IMR-90 (cell line): ENCODE measurements around the gene FAM209B. TPM values are rescaled to one million over a fixed set of nuclear protein-coding genes. Genes with fewer than 3 reads are reported as not detected.
"Not testable (repeated sequence)": the region's sequence is repeated elsewhere in the genome, so short reads cannot be mapped to it uniquely, and the experiment has no call there.

ENCODE experiments used
- ATAC-seq: fragments of 200-7000 bp; cut with Tn5 transposase; 2 replicates; pipeline ENCODE4 v1.9.1; 2020; ENCODE audit warnings: low read depth, mild to moderate bottlenecking, moderate library complexity
- BruUV-seq: library from RNA; stranded (reverse); fragments of 400-500 nt; replicated peaks from 2 replicates; lab custom pipeline; 2021; lab: Mats Ljungman, UMichigan
- CTCF ChIA-PET: fragments of 300-600 bp; formaldehyde crosslinking; extraction: SDS; loops from one replicate; lab custom pipeline; 2021; ENCODE audit warnings: antibody characterized with exemption; lab: Yijun Ruan, JAX
- POLR2A ChIA-PET: fragments of 300-600 bp; sonication (Branson Sonifier 250); formaldehyde crosslinking; loops from one replicate; lab custom pipeline; 2022; ENCODE audit warnings: antibody characterized with exemption; ENCODE audit not compliant: unreplicated experiment; lab: Charles Lee
- DNase-seq: peaks from one replicate; pipeline ENCODE4 v3.0.0; 2013
- H2AFZ ChIP-seq: replicated peaks from 2 replicates; pipeline ENCODE3; 2013; ENCODE audit warnings: low read length, mild to moderate bottlenecking; ENCODE audit not compliant: poor library complexity
- H2AK5ac ChIP-seq: 2 replicates; pipeline ENCODE4 v1.6.1; 2013; ENCODE audit warnings: low read depth, low read length, inconsistent platforms
- H2AK9ac ChIP-seq: replicated peaks from 2 replicates; pipeline ENCODE3; 2013; ENCODE audit warnings: mild to moderate bottlenecking, low read depth, low read length, moderate library complexity; ENCODE audit not compliant: poor library complexity
- H2BK120ac ChIP-seq: 2 replicates; pipeline ENCODE4 v1.6.1; 2013; ENCODE audit warnings: low read depth, low read length, inconsistent platforms
- H2BK15ac ChIP-seq: 3 replicates; pipeline ENCODE4 v1.6.1; 2013; ENCODE audit warnings: low read depth, low read length, inconsistent platforms
- H2BK20ac ChIP-seq: 2 replicates; pipeline ENCODE4 v1.6.1; 2013; ENCODE audit warnings: low read depth, mild to moderate bottlenecking, inconsistent platforms, low read length, moderate library complexity
- H2BK5ac ChIP-seq: 2 replicates; pipeline ENCODE4 v1.6.1; 2013; ENCODE audit warnings: mild to moderate bottlenecking, low read depth, low read length, inconsistent platforms; ENCODE audit not compliant: poor library complexity, severe bottlenecking
- H3K14ac ChIP-seq: replicated peaks from 2 replicates; pipeline ENCODE4 v1.6.1; 2013; ENCODE audit warnings: low read depth, low read length, inconsistent platforms
- H3K18ac ChIP-seq: 2 replicates; pipeline ENCODE4 v1.6.1; 2013; ENCODE audit warnings: low read depth, low read length, control low read depth
- H3K23ac ChIP-seq: 2 replicates; pipeline ENCODE4 v1.6.1; 2013; ENCODE audit warnings: low read depth, low read length, inconsistent platforms
- H3K27ac ChIP-seq: 2 replicates; pipeline ENCODE4 v1.5.1; 2013; ENCODE audit warnings: mild to moderate bottlenecking, control low read depth, low read length; ENCODE audit not compliant: insufficient read depth
- H3K27me3 ChIP-seq: 2 replicates; pipeline ENCODE4 v1.6.1; 2013; ENCODE audit warnings: low read length; ENCODE audit not compliant: control insufficient read depth, insufficient read depth
- H3K36me3 ChIP-seq: 2 replicates; pipeline ENCODE4 v1.6.1; 2013; ENCODE audit warnings: low read length, mixed read lengths; ENCODE audit not compliant: control insufficient read depth, insufficient read depth
- H3K4ac ChIP-seq: 2 replicates; pipeline ENCODE4 v1.6.1; 2013; ENCODE audit warnings: low read depth, low read length, inconsistent platforms
- H3K4me1 ChIP-seq: 2 replicates; pipeline ENCODE4 v1.6.1; 2013; ENCODE audit warnings: low read length, mixed read lengths; ENCODE audit not compliant: control insufficient read depth, insufficient read depth
- H3K4me2 ChIP-seq: 2 replicates; pipeline ENCODE4 v1.6.1; 2013; ENCODE audit warnings: low read depth, mild to moderate bottlenecking, control low read depth, low read length, moderate library complexity
- H3K4me3 ChIP-seq: 2 replicates; pipeline ENCODE4 v1.5.1; 2013; ENCODE audit warnings: low read depth, mild to moderate bottlenecking, control low read depth, low read length, moderate library complexity; ENCODE audit not compliant: insufficient read depth
- H3K56ac ChIP-seq: 2 replicates; pipeline ENCODE4 v1.6.1; 2013; ENCODE audit warnings: low read length, inconsistent platforms; ENCODE audit not compliant: insufficient read depth; ENCODE audit errors: extremely low read depth
- H3K79me1 ChIP-seq, 2 experiments: 2 replicates each; pipeline ENCODE4 v1.6.1; 2013; ENCODE audit warnings: low read length in 2 of 2, inconsistent platforms in 1 of 2, low read depth in 1 of 2
- H3K9ac ChIP-seq: 2 replicates; pipeline ENCODE4 v1.6.1; 2013; ENCODE audit warnings: low read depth, low read length, control low read depth
- H3K9me1 ChIP-seq: 2 replicates; pipeline ENCODE4 v1.6.1; 2013; ENCODE audit warnings: low read length, inconsistent platforms; ENCODE audit not compliant: insufficient read depth
- H3K9me3 ChIP-seq: 2 replicates; pipeline ENCODE4 v1.6.1; 2013; ENCODE audit warnings: low read length; ENCODE audit not compliant: control insufficient read depth, insufficient read depth
- H4K20me1 ChIP-seq: 2 replicates; pipeline ENCODE4 v1.6.1; 2013; ENCODE audit warnings: low read length, inconsistent platforms; ENCODE audit not compliant: insufficient read depth
- H4K5ac ChIP-seq: 2 replicates; pipeline ENCODE4 v1.6.1; 2013; ENCODE audit warnings: mild to moderate bottlenecking, low read depth, low read length, control low read depth
- H4K8ac ChIP-seq, 2 experiments: 2 replicates each; pipeline ENCODE4 v1.6.1; 2013; ENCODE audit warnings: low read depth in 2 of 2, low read length in 2 of 2, control low read depth in 1 of 2, inconsistent platforms in 1 of 2
- H4K91ac ChIP-seq: 2 replicates; pipeline ENCODE4 v1.6.1; 2013; ENCODE audit warnings: low read depth, low read length, inconsistent platforms; ENCODE audit not compliant: insufficient read depth
- WGBS, 2 experiments: methylation state at CpG; one replicate each; pipeline versions ENCODE4 v1.1.5 to v1.1.7; 2013; ENCODE audit warnings: missing lambda C conversion rate in 2 of 2; ENCODE audit not compliant: insufficient read length in 1 of 2; ENCODE audit errors: extremely low coverage in 2 of 2; 5-methylcytosine and 5-hydroxymethylcytosine counted together
- dilution Hi-C: fragments of 300-500 bp; cut with HindIII; formaldehyde crosslinking; loops from one replicate; pipeline ENCODE4 v1.14.3; 2018; ENCODE audit warnings: low sequenced_read_pairs; ENCODE audit not compliant: unreplicated experiment
- in situ Hi-C: fragments of 300-500 bp; cut with MboI; formaldehyde crosslinking; loops from 3 replicates; pipeline ENCODE4 v1.14.3; 2019; ENCODE audit warnings: low sequenced_read_pairs, inconsistent platforms, mixed read lengths
- intact Hi-C: fragments of 100-400 bp; cut with micrococcal nuclease; formaldehyde crosslinking; loops from 2 replicates; pipeline ENCODE4 v1.10.0; 2022
- polyA plus RNA-seq, 3 experiments: library from polyadenylated mRNA; depleted of rRNA; stranded (reverse); fragments of >200 nt; gene quantifications; 2 replicates each; pipeline ENCODE4 v1.2.3, GENCODE V29; 2012; ENCODE audit warnings: low replicate concordance in 1 of 3
- total RNA-seq: library from RNA; depleted of rRNA; stranded (reverse); fragments of >200 nt; gene quantifications from 2 replicates; pipeline ENCODE4 v1.2.3, GENCODE V29; 2012

FAM209B gene
- total and polyA plus RNA-seq, 2 of the 4 experiments (the other 2 are of a cell fraction): 0.24 TPM; not detected in 1

- H3K27me3 ChIP-seq, H3K18ac ChIP-seq, H3K79me1 ChIP-seq, H4K5ac ChIP-seq, H2AFZ ChIP-seq, H3K4me2 ChIP-seq, H2AK9ac ChIP-seq, H3K14ac ChIP-seq, H3K27ac ChIP-seq, intact Hi-C loops, H3K4me1 ChIP-seq, in situ Hi-C loops, ATAC-seq, H3K4me3 ChIP-seq, H2BK5ac ChIP-seq, BruUV-seq, H4K20me1 ChIP-seq, DNase-seq, H3K9me1 ChIP-seq, H4K8ac ChIP-seq, dilution Hi-C loops, H4K91ac ChIP-seq, H3K9ac ChIP-seq, H2BK20ac ChIP-seq, H3K4ac ChIP-seq, H2BK15ac ChIP-seq, H2BK120ac ChIP-seq, POLR2A ChIA-PET, H3K23ac ChIP-seq, H3K56ac ChIP-seq, H2AK5ac ChIP-seq: not testable (repeated sequence)
- Histone ChIP-seq H3K36me3 (peaks cover 38% of the 10 kb centered on the region), H3K9me3 (peaks cover 11% of the 10 kb centered on the region)
- CTCF ChIA-PET: interaction anchor here (0.6 kb wide), 1 partner anchor 829 kb away, joined by 4 read pairs; no protein-coding TSS in a partner anchor
- 90% methylated on average over 5 of the region's 13 CpGs; no CpG with 5 or more reads in 1 of the 2 experiments for WGBS, 2 experiments
These were observed 12.2 kb upstream of the FAM209B start for GRCh38 chr20:56520746-56521354.
